HAP-1 (cell line): Measurements from ENCODE around the gene TRAM2.
"Not testable (repeated sequence)": the region's sequence is repeated elsewhere in the genome, so short reads cannot be mapped to it uniquely, and the experiment has no call there.

Source experiments
- DNase-seq, 2 experiments: peaks; one replicate each; pipeline ENCODE4 v3.0.0-alpha.2; 2016 to 2020; ENCODE audit warnings: low spot score in 2 of 2
- H3K27me3 ChIP-seq: fragments of 250-450 bp; sonication (Bioruptor Pico); 2 replicates; pipeline ENCODE4 v1.5.1; 2020; ENCODE audit warnings: low read depth, mild to moderate bottlenecking, moderate library complexity
- H3K36me3 ChIP-seq: fragments of 250-450 bp; sonication (Bioruptor Pico); replicated peaks from 2 replicates; pipeline ENCODE4 v1.5.1; 2020; ENCODE audit warnings: mild to moderate bottlenecking
- H3K4me1 ChIP-seq: fragments of 250-450 bp; sonication (Bioruptor Pico); 2 replicates; pipeline ENCODE4 v1.5.1; 2020; ENCODE audit warnings: mild to moderate bottlenecking
- H3K4me3 ChIP-seq: fragments of 250-450 bp; sonication (Bioruptor Pico); 2 replicates; pipeline ENCODE4 v1.5.1; 2020; ENCODE audit warnings: mild to moderate bottlenecking, moderate library complexity
- H3K9me3 ChIP-seq: fragments of 250-450 bp; sonication (Bioruptor Pico); 2 replicates; pipeline ENCODE4 v1.5.1; 2020; ENCODE audit warnings: mild to moderate bottlenecking, moderate library complexity
- in situ Hi-C: fragments of 300-500 bp; cut with MboI; formaldehyde crosslinking; loops from 3 replicates; pipeline ENCODE4 v1.14.3; 2020; ENCODE audit warnings: low sequenced_read_pairs, inconsistent platforms, mixed read lengths

Gene TRAM2

GRCh38 chr6:52494298-52495072 lies 82.4 kb downstream of the TRAM2 start:
- Histone ChIP-seq H3K4me1 (peaks cover 8% of the 10 kb centered on the region), H3K9me3 (no peaks in the 10 kb centered on the region), H3K27me3 (no peaks in the 10 kb centered on the region), H3K4me3 (no peak overlapping the region), H3K36me3 (no peaks in the 10 kb centered on the region)
- in situ Hi-C loops = no loop called here
- DNase-seq = no peak

GRCh38 chr6:52493669-52494068 lies 83.2 kb downstream of the TRAM2 start:
- DNase-seq = no peak
- Histone ChIP-seq H3K36me3 (no peaks in the 10 kb centered on the region), H3K27me3 (no peaks in the 10 kb centered on the region), H3K4me3 (no peak overlapping the region), H3K4me1 (no peaks in the 10 kb centered on the region; the same call in 1 of the 2 replicates), H3K9me3 (no peaks in the 10 kb centered on the region)
- in situ Hi-C loops = no loop called here

DNA sequence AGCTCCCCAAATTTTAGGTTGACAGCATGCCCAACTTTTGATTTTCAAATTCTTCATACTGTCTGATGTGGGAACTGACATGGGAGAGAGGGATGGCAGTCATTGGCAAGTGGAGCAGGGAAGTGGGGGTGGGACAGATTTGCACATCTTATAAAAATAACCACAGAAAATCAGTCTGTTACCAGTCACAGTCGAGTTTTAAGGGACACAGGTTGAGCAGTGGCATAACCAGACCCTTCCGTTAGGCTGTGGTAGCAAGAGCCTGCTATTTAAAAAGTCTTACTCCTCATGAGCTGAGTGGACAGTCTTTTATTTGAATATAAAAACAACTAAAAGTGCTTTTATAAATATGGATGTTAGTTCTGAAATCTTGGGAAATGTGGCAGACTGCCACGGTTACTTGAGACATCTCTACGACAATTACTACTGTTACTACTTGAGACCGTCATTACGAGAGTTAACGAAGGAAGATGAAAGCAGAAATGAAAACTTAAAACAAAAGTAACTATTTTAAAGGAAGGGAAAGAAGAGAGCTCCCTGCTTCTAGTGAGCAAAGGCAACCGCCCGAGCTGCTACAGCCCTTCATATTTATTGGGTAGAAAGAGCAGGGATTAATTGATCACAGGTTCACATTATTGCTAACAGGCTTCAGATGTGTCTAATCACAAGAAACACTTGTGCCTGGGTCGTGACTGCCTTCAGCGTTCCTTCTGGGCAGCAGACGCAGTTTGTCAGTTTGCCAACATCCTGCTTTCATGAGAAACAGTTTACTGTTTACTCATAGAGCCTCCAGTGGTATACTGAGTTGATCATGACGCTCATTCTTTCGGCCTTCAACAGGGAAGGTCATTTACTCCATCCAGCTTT lies 85.4 kb downstream of the TRAM2 start:
- H3K36me3 ChIP-seq = no peaks in the 10 kb centered on the region
- in situ Hi-C loops = no loop called here
- no peak overlapping the region for H3K4me3 ChIP-seq
- H3K4me1 ChIP-seq = no peaks in the 10 kb centered on the region
- DNase-seq = no peak
- no peaks in the 10 kb centered on the region for H3K27me3 ChIP-seq
- H3K9me3 ChIP-seq = no peaks in the 10 kb centered on the region

- no peaks in the 10 kb centered on the region for H3K9me3 ChIP-seq
- no peaks in the 10 kb centered on the region for H3K36me3 ChIP-seq
- DNase-seq = no peak
- no peak overlapping the region for H3K4me3 ChIP-seq
- no peaks in the 10 kb centered on the region for H3K27me3 ChIP-seq
- no peaks in the 10 kb centered on the region for H3K4me1 ChIP-seq
- in situ Hi-C loops = no loop called here
Measured at GRCh38 chr6:52489881-52490280, 87.0 kb downstream of the TRAM2 start.

GRCh38 chr6:52483671-52484003 lies 93.2 kb downstream of the TRAM2 start:
- Histone ChIP-seq H3K9me3 (no peaks in the 10 kb centered on the region), H3K27me3 (no peaks in the 10 kb centered on the region), H3K4me3 (no peak overlapping the region), H3K36me3 (no peaks in the 10 kb centered on the region), H3K4me1 (no peaks in the 10 kb centered on the region)
- in situ Hi-C loops = no loop called here
- DNase-seq = no peak

- H3K27me3 ChIP-seq = no peaks in the 10 kb centered on the region
- no peaks in the 10 kb centered on the region for H3K9me3 ChIP-seq
- no peak overlapping the region for H3K4me3 ChIP-seq
- H3K36me3 ChIP-seq = no peaks in the 10 kb centered on the region
- no peaks in the 10 kb centered on the region for H3K4me1 ChIP-seq
- in situ Hi-C loops = no loop called here
- no peak for DNase-seq
Measured at GRCh38 chr6:52482903-52483670, 93.8 kb downstream of the TRAM2 start.

DNA sequence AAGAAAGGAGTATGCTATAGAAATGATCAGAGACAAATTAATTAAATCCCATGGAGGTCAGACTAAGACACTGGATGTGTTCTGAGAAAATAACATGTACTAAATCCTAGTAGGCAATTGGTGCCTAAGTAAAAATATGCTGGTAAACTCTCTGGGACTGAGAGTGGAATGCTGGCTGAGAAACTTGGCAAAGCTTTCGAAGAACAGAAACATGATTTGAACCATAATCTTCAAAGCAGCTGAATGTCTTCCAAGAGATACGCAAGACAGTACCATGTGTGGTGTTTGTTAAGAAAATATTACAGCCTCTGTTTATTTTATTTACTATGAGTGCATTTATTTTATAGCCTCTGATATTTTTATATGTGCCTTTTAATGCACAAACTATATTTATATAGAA lies 101.6 kb downstream of the TRAM2 start:
- Histone ChIP-seq H3K4me1 (no peaks in the 10 kb centered on the region), H3K27me3 (no peaks in the 10 kb centered on the region), H3K4me3 (no peak overlapping the region), H3K9me3 (no peaks in the 10 kb centered on the region), H3K36me3 (no peaks in the 10 kb centered on the region)
- in situ Hi-C loops = no loop called here
- DNase-seq = no peak

DNA sequence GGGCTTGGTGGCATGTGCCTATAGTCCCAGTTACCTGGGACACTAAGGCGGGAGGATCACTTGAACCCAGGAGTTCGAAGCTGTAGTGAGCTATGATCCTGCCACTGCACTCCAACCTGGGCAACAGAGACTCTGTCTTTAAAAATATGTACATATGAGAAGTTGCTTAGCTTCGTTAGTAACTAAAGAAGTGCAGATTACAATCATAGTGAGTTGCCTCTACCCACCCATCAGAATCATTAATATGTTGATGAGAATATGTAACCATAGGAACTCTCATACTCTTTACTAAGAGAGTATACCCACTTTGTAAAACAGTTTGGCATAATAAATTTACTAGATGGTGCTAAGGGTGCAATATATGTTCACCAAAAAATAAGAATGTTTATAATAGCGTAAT lies 102.7 kb downstream of the TRAM2 start:
- DNase-seq = no peak
- Histone ChIP-seq H3K4me1 (no peaks in the 10 kb centered on the region), H3K27me3 (no peaks in the 10 kb centered on the region), H3K36me3 (no peaks in the 10 kb centered on the region), H3K9me3 (no peaks in the 10 kb centered on the region), H3K4me3 (no peak overlapping the region)
- in situ Hi-C loops = no loop called here

DNA sequence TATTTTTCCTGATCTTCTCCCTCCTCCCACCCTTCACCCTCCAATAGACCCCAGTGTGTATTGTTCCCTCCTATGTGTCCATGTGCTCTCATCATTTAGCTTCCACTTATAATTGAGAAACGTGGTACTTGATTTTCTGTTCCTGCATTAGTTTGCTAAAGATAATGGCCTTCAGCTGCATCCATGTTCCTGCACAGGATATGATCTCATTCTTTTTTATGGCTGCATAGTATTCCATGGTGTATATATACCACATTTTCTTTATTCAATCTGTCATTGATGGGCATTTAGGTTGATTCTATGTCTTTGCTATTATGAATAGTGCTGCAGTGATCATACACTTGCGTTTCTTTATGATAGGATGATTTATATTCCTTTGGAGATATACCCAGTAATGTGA lies 115.7 kb downstream of the TRAM2 start:
- peaks cover 11% of the 10 kb centered on the region for H3K4me1 ChIP-seq
- in situ Hi-C loops = not testable (repeated sequence)

DNA sequence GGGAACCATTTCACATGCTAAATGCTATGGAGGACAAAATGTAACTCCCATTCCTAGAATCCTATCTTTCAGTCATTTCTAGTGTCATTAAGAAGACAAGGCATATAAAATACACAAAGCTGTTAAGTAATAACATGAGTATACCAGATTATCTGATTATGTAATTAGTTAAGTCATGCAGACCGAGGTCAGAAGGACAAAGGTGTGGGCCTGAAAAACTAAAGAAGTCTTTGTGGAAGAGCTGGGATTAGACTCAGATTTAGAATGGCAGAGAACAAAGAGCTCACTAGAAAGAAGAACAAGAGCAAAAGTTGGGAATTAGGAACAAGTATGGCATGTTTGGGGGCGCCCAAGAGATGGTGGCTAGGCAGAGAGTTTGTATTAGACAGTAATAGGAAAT lies 119.8 kb downstream of the TRAM2 start:
- in situ Hi-C loops = no loop called here
- no peak overlapping the region for H3K4me3 ChIP-seq
- H3K36me3 ChIP-seq = no peaks in the 10 kb centered on the region
- no peaks in the 10 kb centered on the region for H3K27me3 ChIP-seq
- no peaks in the 10 kb centered on the region for H3K9me3 ChIP-seq
- peaks cover 14% of the 10 kb centered on the region for H3K4me1 ChIP-seq
- peak; percentile 53 to 94 for DNase-seq

More for the DNA sequence above, 115.7 kb downstream of the TRAM2 start:
- not testable (repeated sequence) for H3K9me3 ChIP-seq, DNase-seq, H3K27me3 ChIP-seq, H3K36me3 ChIP-seq, H3K4me3 ChIP-seq

- Histone ChIP-seq H3K36me3 (no peaks in the 10 kb centered on the region), H3K4me3 (no peak overlapping the region), H3K27me3 (no peaks in the 10 kb centered on the region), H3K9me3 (peaks cover 5% of the 10 kb centered on the region; the same call in 1 of the 2 replicates), H3K4me1 (peaks cover 14% of the 10 kb centered on the region)
- in situ Hi-C loops = no loop called here
- DNase-seq = no peak
Measured at GRCh38 chr6:52454556-52454955, 122.3 kb downstream of the TRAM2 start.
